Astrocyte (in vitro differentiated cells and primary cell): ENCODE measurements around the gene ARHGAP24. TPM values are rescaled to one million over a fixed set of nuclear protein-coding genes. Genes with fewer than 3 reads are reported as not detected.

Experiments used
- DNase-seq: peaks from one replicate; pipeline ENCODE4 v3.0.0-alpha.2; 2010; ENCODE audit warnings: low read depth
- FAIRE-seq: peaks from 2 replicates; lab custom pipeline; 2011; peaks lifted over from hg19 to GRCh38; lab: Jason Lieb, UNC
- H2AFZ ChIP-seq: 2 replicates; pipeline ENCODE4 v1.6.0; 2012; ENCODE audit warnings: low read depth, low read length, inconsistent platforms
- H3K27ac ChIP-seq: 2 replicates; pipeline ENCODE4 v1.5.1; 2011; ENCODE audit warnings: low read depth, low read length, inconsistent platforms
- H3K27me3 ChIP-seq: 2 replicates; pipeline ENCODE4 v1.6.0; 2011; ENCODE audit warnings: low read length, inconsistent platforms; ENCODE audit not compliant: insufficient read depth
- H3K36me3 ChIP-seq: 2 replicates; pipeline ENCODE4 v1.5.1; 2011; ENCODE audit warnings: low read length, inconsistent platforms; ENCODE audit not compliant: insufficient read depth
- H3K4me1 ChIP-seq: 2 replicates; pipeline ENCODE4 v1.5.1; 2011; ENCODE audit warnings: low read length, inconsistent platforms; ENCODE audit not compliant: insufficient read depth
- H3K4me2 ChIP-seq: 2 replicates; pipeline ENCODE4 v1.6.0; 2012; ENCODE audit warnings: low read length, inconsistent platforms
- H3K4me3 ChIP-seq: 2 replicates; pipeline ENCODE4 v1.5.1; 2011; ENCODE audit warnings: low read depth, mild to moderate bottlenecking, low read length, inconsistent platforms; ENCODE audit not compliant: insufficient read depth
- H3K79me2 ChIP-seq: 2 replicates; pipeline ENCODE4 v1.6.0; 2012; ENCODE audit warnings: mild to moderate bottlenecking, low read length, inconsistent platforms; ENCODE audit not compliant: insufficient read depth
- H3K9ac ChIP-seq: 2 replicates; pipeline ENCODE4 v1.6.0; 2012; ENCODE audit warnings: mild to moderate bottlenecking, low read length, inconsistent platforms
- H3K9me3 ChIP-seq: 2 replicates; pipeline ENCODE4 v1.5.1; 2012; ENCODE audit warnings: low read depth, mild to moderate bottlenecking, low read length, inconsistent platforms; ENCODE audit not compliant: insufficient read depth
- H4K20me1 ChIP-seq: 2 replicates; pipeline ENCODE4 v1.6.0; 2012; ENCODE audit warnings: low read length, inconsistent platforms; ENCODE audit not compliant: insufficient read depth
- H3K27ac Mint-ChIP-seq: one replicate; pipeline ENCODE4 v1.8.0; 2021; ENCODE audit warnings: mild to moderate bottlenecking, mixed read lengths; ENCODE audit not compliant: unreplicated experiment
- H3K27me3 Mint-ChIP-seq: one replicate; pipeline ENCODE4 v1.8.0; 2021; ENCODE audit warnings: low read depth, mixed read lengths; ENCODE audit not compliant: unreplicated experiment
- H3K36me3 Mint-ChIP-seq: one replicate; pipeline ENCODE4 v1.8.0; 2021; ENCODE audit warnings: low read depth, mixed read lengths; ENCODE audit not compliant: unreplicated experiment
- H3K4me1 Mint-ChIP-seq: one replicate; pipeline ENCODE4 v1.8.0; 2021; ENCODE audit warnings: low read depth, mixed read lengths; ENCODE audit not compliant: unreplicated experiment
- H3K4me3 Mint-ChIP-seq: one replicate; pipeline ENCODE4 v1.8.0; 2021; ENCODE audit warnings: mild to moderate bottlenecking, moderate library complexity, mixed read lengths; ENCODE audit not compliant: unreplicated experiment
- H3K9me3 Mint-ChIP-seq: one replicate; pipeline ENCODE4 v1.8.0; 2021; ENCODE audit warnings: mild to moderate bottlenecking, mixed read lengths; ENCODE audit not compliant: unreplicated experiment
- CTCF ChIP-seq: IDR thresholded peaks from 2 replicates; pipeline ENCODE4 v1.5.1; 2011; ENCODE audit warnings: low read depth, mild to moderate bottlenecking, inconsistent platforms, low read length, moderate library complexity; ENCODE audit not compliant: insufficient read depth
- EZH2 ChIP-seq: IDR thresholded peaks from 2 replicates; pipeline ENCODE4 v1.6.1; 2012; ENCODE audit warnings: mild to moderate bottlenecking, low read length, inconsistent platforms; ENCODE audit not compliant: insufficient read depth
- total RNA-seq: library from RNA; stranded (reverse); gene quantifications from 2 replicates; pipeline ENCODE4 v1.2.1, GENCODE V29; 2021

The ARHGAP24 gene
- total RNA-seq, 1 donor from 2014 or later = 2.1 TPM

- TF ChIP-seq CTCF = no peak
- no peak for TF ChIP-seq EZH2
- no peaks in the 10 kb centered on the region for H3K36me3 Mint-ChIP-seq
- peaks cover 3% of the 10 kb centered on the region for H3K9me3 Mint-ChIP-seq
- FAIRE-seq (no peak), DNase-seq (no peak)
- Histone ChIP-seq H3K36me3 (no peaks in the 10 kb centered on the region), H3K4me2 (no peak overlapping the region), H3K4me1 (no peaks in the 10 kb centered on the region), H3K27me3 (no peaks in the 10 kb centered on the region), H3K4me3 (no peak overlapping the region), H3K9ac (no peak overlapping the region), H3K9me3 (no peaks in the 10 kb centered on the region), H2AFZ (no peak overlapping the region), H4K20me1 (no peaks in the 10 kb centered on the region), H3K79me2 (no peaks in the 10 kb centered on the region), H3K27ac (no peak overlapping the region)
- H3K27ac Mint-ChIP-seq = no peak overlapping the region
- H3K4me3 Mint-ChIP-seq = no peak overlapping the region
- no peaks in the 10 kb centered on the region for H3K27me3 Mint-ChIP-seq
- no peaks in the 10 kb centered on the region for H3K4me1 Mint-ChIP-seq
Measured at GRCh38 chr4:85938902-85939301, 464.0 kb downstream of the ARHGAP24 start.

GRCh38 chr4:85939595-85939994 is 464.6 kb downstream of the ARHGAP24 start:
- no peak overlapping the region for H3K4me3 Mint-ChIP-seq
- H3K9me3 ChIP-seq = no peaks in the 10 kb centered on the region
- no peak for TF ChIP-seq CTCF
- no peak for TF ChIP-seq EZH2
- no peaks in the 10 kb centered on the region for H3K27me3 ChIP-seq
- H3K4me1 Mint-ChIP-seq = no peaks in the 10 kb centered on the region
- H4K20me1 ChIP-seq = no peaks in the 10 kb centered on the region
- H3K27ac Mint-ChIP-seq = no peak overlapping the region
- H3K9ac ChIP-seq = no peak overlapping the region
- no peak for DNase-seq
- H3K27ac ChIP-seq = no peak overlapping the region
- H3K4me2 ChIP-seq = no peak overlapping the region
- no peaks in the 10 kb centered on the region for H3K4me1 ChIP-seq
- no peak overlapping the region for H2AFZ ChIP-seq
- H3K27me3 Mint-ChIP-seq = no peaks in the 10 kb centered on the region
- H3K9me3 Mint-ChIP-seq = peaks cover 3% of the 10 kb centered on the region
- H3K36me3 Mint-ChIP-seq = no peaks in the 10 kb centered on the region
- no peaks in the 10 kb centered on the region for H3K36me3 ChIP-seq
- no peak overlapping the region for H3K4me3 ChIP-seq
- no peak for FAIRE-seq
- no peaks in the 10 kb centered on the region for H3K79me2 ChIP-seq

DNA sequence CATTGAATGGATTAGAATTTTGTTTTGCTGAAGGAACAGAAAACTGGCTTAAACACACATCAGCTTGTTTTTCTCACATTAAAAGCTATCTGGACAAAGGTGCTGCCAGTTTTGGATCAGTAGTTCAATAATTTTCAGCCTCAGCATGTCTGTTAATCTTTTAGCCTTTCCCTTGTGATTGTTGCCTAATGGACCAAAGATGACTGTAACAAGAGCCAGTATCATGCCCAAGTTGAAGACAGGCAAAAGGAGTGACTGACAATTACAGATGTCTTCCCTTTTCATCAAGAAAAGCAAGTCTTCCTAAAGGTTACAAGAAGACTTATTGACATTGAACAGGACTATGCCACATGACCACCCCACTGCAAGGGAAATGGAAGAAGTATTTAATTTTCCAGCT is 465.2 kb downstream of the ARHGAP24 start:
- peaks cover 3% of the 10 kb centered on the region for H3K9me3 Mint-ChIP-seq
- H3K36me3 ChIP-seq = no peaks in the 10 kb centered on the region
- no peak overlapping the region for H3K4me3 ChIP-seq
- DNase-seq (no peak), FAIRE-seq (no peak)
- H3K79me2 ChIP-seq = no peaks in the 10 kb centered on the region
- H3K4me2 ChIP-seq = no peak overlapping the region
- H3K9me3 ChIP-seq = no peaks in the 10 kb centered on the region
- no peaks in the 10 kb centered on the region for H3K4me1 Mint-ChIP-seq
- no peak overlapping the region for H2AFZ ChIP-seq
- no peaks in the 10 kb centered on the region for H3K36me3 Mint-ChIP-seq
- H3K27ac ChIP-seq = no peak overlapping the region
- H3K4me1 ChIP-seq = no peaks in the 10 kb centered on the region
- TF ChIP-seq CTCF (no peak), EZH2 (no peak)
- H3K27me3 Mint-ChIP-seq = no peaks in the 10 kb centered on the region
- H3K4me3 Mint-ChIP-seq = no peak overlapping the region
- H4K20me1 ChIP-seq = no peaks in the 10 kb centered on the region
- no peak overlapping the region for H3K9ac ChIP-seq
- no peak overlapping the region for H3K27ac Mint-ChIP-seq
- no peaks in the 10 kb centered on the region for H3K27me3 ChIP-seq
